HepG2 (cell line): ENCODE measurements around the gene EHD4. TPM values are rescaled to one million over a fixed set of nuclear protein-coding genes. Genes with fewer than 3 reads are reported as not detected.

ENCODE experiments used
- ATAC-seq: fragments of 200-7000 bp; cut with Tn5 transposase; 3 replicates; pipeline ENCODE4 v1.9.1; 2020; ENCODE audit warnings: mild to moderate bottlenecking, moderate library complexity
- BruUV-seq: library from RNA; stranded (reverse); fragments of 400-500 nt; replicated peaks from 2 replicates; lab custom pipeline; 2021; lab: Mats Ljungman, UMichigan
- CTCF ChIA-PET: fragments of 300-600 bp; formaldehyde crosslinking; extraction: SDS; loops from one replicate; lab custom pipeline; 2021; ENCODE audit warnings: low total read pairs, inconsistent platforms, low intra/inter-chr PET ratio; lab: Yijun Ruan, JAX
- POLR2A ChIA-PET: fragments of 350-600 bp; sonication (Branson Sonifier 250); formaldehyde crosslinking; loops from one replicate; lab custom pipeline; 2020; ENCODE audit warnings: antibody characterized with exemption, inconsistent platforms; lab: Yijun Ruan, JAX
- DNase-seq: peaks from one replicate; pipeline ENCODE4 v3.0.0-alpha.2; 2015; ENCODE audit warnings: low spot score
- FAIRE-seq: peaks from 3 replicates; lab custom pipeline; 2011; peaks lifted over from hg19 to GRCh38; lab: Jason Lieb, UNC
- H2AFZ ChIP-seq: one replicate; pipeline ENCODE4 v1.6.1; 2011; ENCODE audit warnings: low read length, inconsistent platforms
- H3K27ac ChIP-seq: fragments of 300-600 bp; 3 replicates; pipeline ENCODE4 v1.8.0; 2011; ENCODE audit warnings: mixed run types, mild to moderate bottlenecking, mixed read lengths, low read length, inconsistent platforms; ENCODE audit not compliant: insufficient read depth; ENCODE audit errors: extremely low read length
- H3K27me3 ChIP-seq, 2 experiments: fragments of 200-600 bp in 1 of 2; 2 replicates in 1 of 2; 3 replicates in 1 of 2; pipeline versions ENCODE4 v1.6.0 to v1.8.0; 2011; ENCODE audit warnings: low read length in 2 of 2, mild to moderate bottlenecking in 2 of 2, moderate library complexity in 2 of 2, inconsistent platforms in 1 of 2; ENCODE audit not compliant: insufficient read depth in 2 of 2, control insufficient read depth in 1 of 2
- H3K36me3 ChIP-seq, 2 experiments: fragments of 200-600 bp in 1 of 2; replicated peaks in 1 of 2; 2 replicates in 1 of 2; 3 replicates in 1 of 2; pipeline versions ENCODE4 v1.5.1 to v1.8.0; 2011; ENCODE audit warnings: low read length in 2 of 2, inconsistent platforms in 1 of 2; ENCODE audit not compliant: insufficient read depth in 2 of 2, control insufficient read depth in 1 of 2
- H3K4me1 ChIP-seq: 2 replicates; pipeline ENCODE4 v1.5.1; 2012; ENCODE audit warnings: low read length, inconsistent platforms; ENCODE audit not compliant: insufficient read depth
- H3K4me2 ChIP-seq: 2 replicates; pipeline ENCODE4 v1.6.0; 2011; ENCODE audit warnings: low read depth, low read length, inconsistent platforms
- H3K4me3 ChIP-seq, 3 experiments: fragments of 200-600 bp in 1 of 3; sonication (generic), shearing (Covaris generic) in 1 of 3; replicated peaks in 1 of 3; 2 replicates each; pipeline ENCODE4 v1.5.1; 2011 to 2016; ENCODE audit warnings: low read length in 3 of 3, inconsistent platforms in 2 of 3, low read depth in 2 of 3, mild to moderate bottlenecking in 2 of 3, control low read depth in 1 of 3, mixed read lengths in 1 of 3; ENCODE audit not compliant: insufficient read depth in 1 of 3
- H3K79me2 ChIP-seq: one replicate; pipeline ENCODE4 v1.6.1; 2011; ENCODE audit warnings: low read length, inconsistent platforms; ENCODE audit not compliant: insufficient read depth
- H3K9ac ChIP-seq: 2 replicates; pipeline ENCODE4 v1.6.0; 2011; ENCODE audit warnings: mild to moderate bottlenecking, low read depth, low read length, inconsistent platforms; ENCODE audit not compliant: insufficient read depth
- H3K9me3 ChIP-seq: 2 replicates; pipeline ENCODE4 v1.5.1; 2012; ENCODE audit warnings: mild to moderate bottlenecking, low read length
- H4K20me1 ChIP-seq: 2 replicates; pipeline ENCODE4 v1.6.0; 2011; ENCODE audit warnings: inconsistent platforms, mild to moderate bottlenecking, low read length, moderate library complexity; ENCODE audit not compliant: insufficient read depth
- KDM5B ChIP-seq: sonication (generic); formaldehyde crosslinking; IDR thresholded peaks from 2 replicates; pipeline ENCODE4 v1.4.0; 2020; ENCODE audit warnings: missing genetic modification reagents, mild to moderate bottlenecking, borderline replicate concordance
- MBD4 ChIP-seq: IDR thresholded peaks from 2 replicates; pipeline ENCODE4 v1.6.1; 2012; ENCODE audit warnings: low read length, inconsistent platforms, borderline replicate concordance
- MBNL3 ChIP-seq: fragments of 250-450 bp; sonication (Bioruptor Pico); conservative IDR thresholded peaks from 2 replicates; pipeline ENCODE4 v1.8.0; 2022; ENCODE audit warnings: mild to moderate bottlenecking, inconsistent platforms
- MXI1 ChIP-seq: IDR thresholded peaks from 3 replicates; pipeline ENCODE4 v1.6.1; 2012; ENCODE audit warnings: low read depth, low read length, inconsistent platforms, borderline replicate concordance
- SOX6 ChIP-seq, 2 experiments: fragments of 450-650 bp in 1 of 2; sonication (generic) in 1 of 2; formaldehyde crosslinking in 1 of 2; IDR thresholded peaks; 2 replicates each; pipeline versions ENCODE4 v1.4.0 to v1.6.1; 2017 to 2020; ENCODE audit warnings: antibody characterized with exemption in 1 of 2, mild to moderate bottlenecking in 1 of 2, missing genetic modification reagents in 1 of 2
- SUZ12 ChIP-seq: fragments of 150-350 bp; IDR thresholded peaks from 2 replicates; pipeline ENCODE4 v1.6.1; 2014; ENCODE audit warnings: low read depth, low read length
- TBL1XR1 ChIP-seq: fragments of 150-350 bp; IDR thresholded peaks from 2 replicates; pipeline ENCODE4 v1.6.1; 2014; ENCODE audit warnings: borderline replicate concordance, low read length; ENCODE audit not compliant: partially characterized antibody
- TRIM24 ChIP-seq: sonication (generic); formaldehyde crosslinking; IDR thresholded peaks from 2 replicates; pipeline ENCODE4 v1.8.0; 2022; ENCODE audit warnings: mild to moderate bottlenecking, missing genetic modification reagents
- YEATS2 ChIP-seq: sonication (generic); formaldehyde crosslinking; IDR thresholded peaks from 2 replicates; pipeline ENCODE4 v1.4.0; 2020; ENCODE audit warnings: missing genetic modification reagents, borderline replicate concordance
- ZFAT ChIP-seq: sonication (generic); formaldehyde crosslinking; conservative IDR thresholded peaks from 2 replicates; pipeline ENCODE4 v1.8.1; 2023; ENCODE audit warnings: missing genetic modification reagents, inconsistent platforms
- ZFYVE20 ChIP-seq: sonication (generic); formaldehyde crosslinking; IDR thresholded peaks from 2 replicates; pipeline ENCODE4 v1.8.0; 2023; ENCODE audit warnings: low read depth, mild to moderate bottlenecking, moderate library complexity, missing genetic modification reagents, borderline replicate concordance
- ZKSCAN5 ChIP-seq: sonication (generic); formaldehyde crosslinking; IDR thresholded peaks from 2 replicates; pipeline ENCODE4 v1.5.1; 2020; ENCODE audit warnings: mild to moderate bottlenecking, missing genetic modification reagents
- ZNF350 ChIP-seq: sonication (generic); formaldehyde crosslinking; IDR thresholded peaks from 2 replicates; pipeline ENCODE4 v1.4.0; 2020; ENCODE audit warnings: mild to moderate bottlenecking, low read depth, missing genetic modification reagents, borderline replicate concordance
- ZNF576 ChIP-seq: sonication (generic); formaldehyde crosslinking; IDR thresholded peaks from 2 replicates; pipeline ENCODE4 v1.4.0; 2020; ENCODE audit warnings: mild to moderate bottlenecking, missing genetic modification reagents
- ZNF598 ChIP-seq: sonication (generic); formaldehyde crosslinking; IDR thresholded peaks from 2 replicates; pipeline ENCODE4 v1.5.1; 2020; ENCODE audit warnings: mild to moderate bottlenecking, missing genetic modification reagents, borderline replicate concordance
- ZSCAN31 ChIP-seq: sonication (generic); formaldehyde crosslinking; IDR thresholded peaks from 2 replicates; pipeline ENCODE4 v1.5.0; 2020; ENCODE audit warnings: low read depth, mild to moderate bottlenecking, missing genetic modification reagents
- WGBS: methylation state at CpG from one replicate; pipeline ENCODE4 v1.1.6; 2017; ENCODE audit warnings: low lambda C conversion rate; 5-methylcytosine and 5-hydroxymethylcytosine counted together
- in situ Hi-C: cut with HindIII; loops from 2 replicates; pipeline ENCODE4 v1.10.0; 2017; ENCODE audit warnings: low pct_unique_long_range_greater_than_20kb; ENCODE audit not compliant: extremely low pct_ligation_motif_present
- intact Hi-C: fragments of 100-400 bp; cut with micrococcal nuclease; formaldehyde crosslinking; loops from one replicate; pipeline ENCODE4 v1.10.0; 2022; ENCODE audit not compliant: unreplicated experiment
- polyA plus RNA-seq, 8 experiments: library from polyadenylated mRNA; depleted of rRNA in 3 of 8; stranded (reverse) in 7 of 8; unstranded in 1 of 8; fragments of >200 nt; fragmentation: Illumina TruSeq in 4 of 8; extraction: Trizol in 4 of 8; gene quantifications; 2 replicates each; pipeline versions ENCODE4 v1.2.1 to v1.2.3, GENCODE V29; 2011 to 2016; ENCODE audit warnings: low read depth in 4 of 8, missing spikeins in 1 of 8, mixed read lengths in 1 of 8; ENCODE audit not compliant: insufficient read depth in 1 of 8
- total RNA-seq, 5 experiments: library from RNA; depleted of rRNA; stranded (reverse); fragments of >200 nt; fragmentation: Illumina TruSeq; extraction: Trizol; gene quantifications; 2 replicates each; pipeline ENCODE4 v1.2.3, GENCODE V29; 2016; ENCODE audit warnings: low read depth in 1 of 5

The EHD4 gene
- total and polyA plus RNA-seq, 2 of the 13 experiments (the other 11 are each of a cell fraction or from before 2014, with no cell fraction given): 3.1 to 4.8 TPM

DNA sequence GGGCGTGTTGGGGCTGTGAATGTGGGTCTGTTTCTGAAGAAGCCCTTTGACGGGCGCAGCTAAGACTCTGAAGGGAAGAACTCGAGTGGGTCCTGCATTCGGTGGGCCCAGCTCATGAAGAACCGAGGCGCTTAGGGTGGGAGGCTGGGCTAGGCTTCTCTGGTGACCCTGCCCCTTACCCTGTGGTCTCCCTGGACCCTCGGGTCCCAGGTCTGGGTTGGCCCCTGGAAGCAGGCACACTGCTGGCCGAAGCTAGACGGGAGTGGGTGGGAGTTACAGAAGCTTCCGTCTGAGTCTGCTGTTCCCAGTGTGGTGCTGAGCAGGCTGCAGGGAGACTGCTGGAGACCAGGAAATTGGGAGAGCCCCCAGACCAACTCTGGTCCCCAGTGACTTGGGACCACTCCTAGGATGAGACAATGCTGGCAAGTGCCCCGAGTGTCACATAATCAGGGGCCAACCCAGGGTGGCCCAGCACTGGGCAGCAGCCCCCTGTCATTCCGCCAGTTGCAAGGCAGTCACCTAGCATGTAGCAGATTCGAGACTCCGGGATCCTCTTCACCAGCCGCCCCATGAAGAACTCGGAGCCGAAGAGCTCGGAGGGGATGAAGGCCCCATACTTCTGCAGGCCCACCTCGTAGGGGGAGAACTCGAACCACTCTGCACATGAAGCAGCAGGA is 16.7 kb upstream of the EHD4 start:
- TF ChIP-seq SUZ12: no peak
- no peak for TF ChIP-seq ZSCAN31
- no peak for TF ChIP-seq ZNF350
- no peak for TF ChIP-seq YEATS2
- no peak for TF ChIP-seq TBL1XR1
- TF ChIP-seq TRIM24 (CRISPR knock-in tag): no peak
- no peak for TF ChIP-seq MBNL3
- TF ChIP-seq MXI1: no peak
- no peak for TF ChIP-seq MBD4
- no peak for TF ChIP-seq SOX6 (IDR thresholded peaks at IDR 0.05)
- no peak for TF ChIP-seq SOX6 (CRISPR knock-in tag; IDR thresholded peaks at IDR 0.05)
- TF ChIP-seq ZKSCAN5 (CRISPR knock-in tag): no peak
- 0 out of 2 replicates have a peak, but pooled peaks have one; percentile 43 for TF ChIP-seq ZFAT (CRISPR knock-in tag)
- TF ChIP-seq ZNF598 (CRISPR knock-in tag): 0 out of 2 replicates have a peak, but pooled peaks have one; percentile 22
- TF ChIP-seq KDM5B (CRISPR knock-in tag): peak; percentile 11; the same call in 1 of the 2 replicates
- TF ChIP-seq ZNF576 (CRISPR knock-in tag): no peak
- no peak for TF ChIP-seq ZFYVE20
- BruUV-seq: no TSS peak
- no peaks in the 10 kb centered on the region for H4K20me1 ChIP-seq
- peak overlapping the region in 1 of 3 experiments; percentile 38; a peak in 2 of 6 replicates for H3K4me3 ChIP-seq
- FAIRE-seq (no peak), DNase-seq (no peak), ATAC-seq (peak; percentile 55)
- ChIA-PET POLR2A (interaction anchor here (0.6 to 1.1 kb wide), 2 partner anchors 17 to 95 kb away, joined by 3 to 4 read pairs; partner anchors contain the start of gene EHD4), CTCF (interaction anchor here (1.1 to 3.4 kb wide), 4 partner anchors 69 to 149 kb away, joined by 4 to 39 read pairs (median 12); no protein-coding TSS in a partner anchor)
- H3K9me3 ChIP-seq: no peaks in the 10 kb centered on the region
- intact Hi-C loops (loop anchor here (1.0 to 2.0 kb wide), 3 partner anchors 70 to 95 kb away; no protein-coding TSS in a partner anchor), in situ Hi-C loops (loop anchor here (5.0 kb wide), 2 partner anchors 68 to 148 kb away; no protein-coding TSS in a partner anchor)
- H3K27me3 ChIP-seq: peaks cover 7 to 63% of the 10 kb centered on the region in 2 experiments
- peak overlapping the region; percentile 54 for H3K4me2 ChIP-seq
- no peak overlapping the region for H2AFZ ChIP-seq
- H3K79me2 ChIP-seq: no peaks in the 10 kb centered on the region
- H3K36me3 ChIP-seq: no peaks in the 10 kb centered on the region
- WGBS: 55% methylated on average over 6 of the region's 21 CpGs
- no peak overlapping the region for H3K27ac ChIP-seq
- H3K4me1 ChIP-seq: peaks cover 11% of the 10 kb centered on the region
- no peak overlapping the region for H3K9ac ChIP-seq
